Measurements from ENCODE around the gene GGTLC1. TPM values are rescaled to one million over a fixed set of nuclear protein-coding genes. Genes with fewer than 3 reads are reported as not detected.

The GGTLC1 gene
- total and polyA plus RNA-seq, 2 of the 8 experiments (the other 6 are each of a cell fraction or from before 2014, with no cell fraction given) = not detected

- no peaks in the 10 kb centered on the region for H3K79me1 ChIP-seq (ENCODE audit: low read depth, low read length)
- WGBS, 2 experiments (ENCODE audit: extremely low coverage in 1 of 2, insufficient coverage in 1 of 2, insufficient read length in 1 of 2, insufficient replicate concordance in 2 of 2, low coverage in 1 of 2, low lambda C conversion rate in 2 of 2, missing lambda C conversion rate in 1 of 2) = 90% methylated on average over 3 of the region's 3 CpGs; no CpG with 5 or more reads in 1 of the 2 experiments
- CTCF ChIA-PET (ENCODE audit: partially characterized antibody) = interaction anchor here (1.0 to 3.2 kb wide), 5 partner anchors 11 to 94 kb away, joined by 3 to 10 read pairs (median 4); no protein-coding TSS in a partner anchor
- no peaks in the 10 kb centered on the region for H3K79me2 ChIP-seq (ENCODE audit: control insufficient read depth in 1 of 2, insufficient read depth in 2 of 2, low read length in 2 of 2)
- H3K27ac ChIP-seq (ENCODE audit: low read depth, low read length) = no peak overlapping the region
- H2BK12ac ChIP-seq (ENCODE audit: low read depth, low read length) = no peak overlapping the region
- no peak overlapping the region for H3K4me2 ChIP-seq (ENCODE audit: insufficient read depth in 1 of 2, low read depth in 2 of 2, low read length in 2 of 2)
- H3K23ac ChIP-seq (ENCODE audit: insufficient read length) = no peak overlapping the region
- H2AK5ac ChIP-seq (ENCODE audit: low read depth, low read length) = no peak overlapping the region
- peaks cover 0 to 3% of the 10 kb centered on the region in 2 experiments for H4K20me1 ChIP-seq (replicated peaks in 1 of 2; ENCODE audit: control insufficient read depth in 1 of 2, insufficient read depth in 2 of 2, low read length in 2 of 2)
- no peak overlapping the region for H3K4me3 ChIP-seq (ENCODE audit: extremely low read depth in 1 of 4, insufficient read depth in 2 of 4, low read depth in 3 of 4, low read length in 4 of 4)
- H4K8ac ChIP-seq (ENCODE audit: extremely low read depth, insufficient read depth, low read length) = no peak overlapping the region
- no peak overlapping the region for H2BK20ac ChIP-seq (ENCODE audit: low read length)
- POLR2A ChIA-PET (ENCODE audit: partially characterized antibody) = no interaction called here
- no peaks in the 10 kb centered on the region for H3K36me3 ChIP-seq (ENCODE audit: control insufficient read depth in 2 of 4, insufficient read depth in 4 of 4, low read length in 3 of 4)
- FAIRE-seq (no peak), DNase-seq (ENCODE audit: low read depth in 1 of 2, low spot score in 2 of 2) (no peak)
- no peak overlapping the region for H3K18ac ChIP-seq (ENCODE audit: extremely low read depth, low read length)
- no peaks in the 10 kb centered on the region for H3K27me3 ChIP-seq (replicated peaks in 1 of 4; ENCODE audit: control insufficient read depth in 3 of 4, extremely low read depth in 1 of 4, insufficient read depth in 3 of 4, low read length in 3 of 4)
- H3K14ac ChIP-seq (ENCODE audit: insufficient read length) = no peak overlapping the region
- peaks cover 0 to 3% (median 1%) of the 10 kb centered on the region in 4 experiments; a peak in 1 of 7 replicates for H3K4me1 ChIP-seq (replicated peaks in 1 of 4; ENCODE audit: control insufficient read depth in 3 of 4, insufficient read depth in 4 of 4, low read length in 3 of 4)
- no peak overlapping the region for H3K4ac ChIP-seq (replicated peaks; ENCODE audit: insufficient read length, low read depth, low read length)
- H2AFZ ChIP-seq (ENCODE audit: low read length) = no peak overlapping the region
- H4K91ac ChIP-seq (replicated peaks; ENCODE audit: insufficient read length, low read length) = no peak overlapping the region
- H3K9me3 ChIP-seq (ENCODE audit: insufficient read depth in 2 of 2, low read depth in 1 of 2, low read length in 1 of 2) = no peaks in the 10 kb centered on the region
- H2BK5ac ChIP-seq (ENCODE audit: low read depth, low read length) = no peak overlapping the region
- no peak overlapping the region for H3K56ac ChIP-seq (replicated peaks; ENCODE audit: insufficient read length, low read depth, low read length)
- H2BK15ac ChIP-seq (ENCODE audit: low read length) = no peak overlapping the region
- no peak overlapping the region for H3K9ac ChIP-seq (replicated peaks in 1 of 4; ENCODE audit: extremely low read depth in 1 of 4, low read depth in 3 of 4, low read length in 3 of 4)
- H3K23me2 ChIP-seq (ENCODE audit: low read depth, low read length) = peaks cover 3% of the 10 kb centered on the region; the same call in 1 of the 2 replicates
- H4K5ac ChIP-seq (ENCODE audit: insufficient read length, low read depth, low read length) = no peak overlapping the region
- H2BK120ac ChIP-seq (replicated peaks; ENCODE audit: low read depth, low read length) = no peak overlapping the region
- TF ChIP-seq CTCF (IDR thresholded peaks at IDR 0.05; ENCODE audit: control extremely low read depth in 1 of 3, insufficient read depth in 1 of 3, low read depth in 1 of 3, low read length in 3 of 3) = no peak
- no peak for TF ChIP-seq JUND (IDR thresholded peaks at IDR 0.05; ENCODE audit: low read length)
- no peak for TF ChIP-seq SRF (IDR thresholded peaks at IDR 0.05; ENCODE audit: low read depth, low read length)
- no peak for TF ChIP-seq CREB1 (IDR thresholded peaks at IDR 0.05)
Observed at GRCh38 chr20:24007758-24008157, 19.2 kb upstream of the GGTLC1 start.

Measured in H1 (cell line).